ENCODE results near the gene FBXO38.

GRCh38 chr5:148381906-148382305 lies 1.9 kb upstream of the FBXO38 start:
- TF ChIP-seq, protein P1, sequence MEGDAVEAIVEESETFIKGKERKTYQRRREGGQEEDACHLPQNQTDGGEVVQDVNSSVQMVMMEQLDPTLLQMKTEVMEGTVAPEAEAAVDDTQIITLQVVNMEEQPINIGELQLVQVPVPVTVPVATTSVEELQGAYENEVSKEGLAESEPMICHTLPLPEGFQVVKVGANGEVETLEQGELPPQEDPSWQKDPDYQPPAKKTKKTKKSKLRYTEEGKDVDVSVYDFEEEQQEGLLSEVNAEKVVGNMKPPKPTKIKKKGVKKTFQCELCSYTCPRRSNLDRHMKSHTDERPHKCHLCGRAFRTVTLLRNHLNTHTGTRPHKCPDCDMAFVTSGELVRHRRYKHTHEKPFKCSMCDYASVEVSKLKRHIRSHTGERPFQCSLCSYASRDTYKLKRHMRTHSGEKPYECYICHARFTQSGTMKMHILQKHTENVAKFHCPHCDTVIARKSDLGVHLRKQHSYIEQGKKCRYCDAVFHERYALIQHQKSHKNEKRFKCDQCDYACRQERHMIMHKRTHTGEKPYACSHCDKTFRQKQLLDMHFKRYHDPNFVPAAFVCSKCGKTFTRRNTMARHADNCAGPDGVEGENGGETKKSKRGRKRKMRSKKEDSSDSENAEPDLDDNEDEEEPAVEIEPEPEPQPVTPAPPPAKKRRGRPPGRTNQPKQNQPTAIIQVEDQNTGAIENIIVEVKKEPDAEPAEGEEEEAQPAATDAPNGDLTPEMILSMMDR (conservative IDR thresholded peaks at IDR 0.05): no peak
- no peak for TF ChIP-seq ZFX (IDR thresholded peaks at IDR 0.05)
